Skeletal muscle tissue (tissue), 4 donors: ENCODE results near the gene INS. TPM values are rescaled to one million over a fixed set of nuclear protein-coding genes. Genes with fewer than 3 reads are reported as not detected.
"Not testable (repeated sequence)": the region's sequence is repeated elsewhere in the genome, so short reads cannot be mapped to it uniquely, and the experiment has no call there.

Experiments
- H3K27ac ChIP-seq: one replicate; pipeline ENCODE4 v1.7.0; 2013; ENCODE audit warnings: mild to moderate bottlenecking, low read depth, low read length, inconsistent platforms
- H3K27me3 ChIP-seq, 3 donors: one replicate each; pipeline ENCODE4 v1.7.0; 2013; ENCODE audit warnings: low read length in 3 of 3; ENCODE audit not compliant: control insufficient read depth in 3 of 3, insufficient read depth in 3 of 3
- H3K36me3 ChIP-seq, 3 donors: one replicate each; pipeline ENCODE4 v1.7.0; 2013; ENCODE audit warnings: low read length in 3 of 3; ENCODE audit not compliant: control insufficient read depth in 3 of 3, insufficient read depth in 3 of 3
- H3K4me1 ChIP-seq, 3 donors: one replicate each; pipeline ENCODE4 v1.7.0; 2013; ENCODE audit warnings: low read length in 3 of 3, mild to moderate bottlenecking in 3 of 3; ENCODE audit not compliant: control insufficient read depth in 3 of 3, insufficient read depth in 3 of 3
- H3K4me3 ChIP-seq, 3 donors: one replicate each; pipeline ENCODE4 v1.7.0; 2013; ENCODE audit warnings: low read length in 3 of 3
- H3K9ac ChIP-seq, 3 donors: one replicate each; pipeline ENCODE4 v1.7.0; 2013; ENCODE audit warnings: low read length in 3 of 3, mild to moderate bottlenecking in 3 of 3, moderate library complexity in 2 of 3, low read depth in 1 of 3
- H3K9me3 ChIP-seq, 3 donors: one replicate each; pipeline ENCODE4 v1.7.0; 2013; ENCODE audit warnings: low read length in 3 of 3; ENCODE audit not compliant: control insufficient read depth in 3 of 3
- total RNA-seq: library from RNA; depleted of rRNA; stranded (reverse); fragments of >200 nt; gene quantifications from one replicate; pipeline ENCODE4 v1.2.3, GENCODE V29; 2014
- donor health status: Osteomylitis.

INS gene
- total RNA-seq, 1 donor from 2014 or later = not detected

DNA sequence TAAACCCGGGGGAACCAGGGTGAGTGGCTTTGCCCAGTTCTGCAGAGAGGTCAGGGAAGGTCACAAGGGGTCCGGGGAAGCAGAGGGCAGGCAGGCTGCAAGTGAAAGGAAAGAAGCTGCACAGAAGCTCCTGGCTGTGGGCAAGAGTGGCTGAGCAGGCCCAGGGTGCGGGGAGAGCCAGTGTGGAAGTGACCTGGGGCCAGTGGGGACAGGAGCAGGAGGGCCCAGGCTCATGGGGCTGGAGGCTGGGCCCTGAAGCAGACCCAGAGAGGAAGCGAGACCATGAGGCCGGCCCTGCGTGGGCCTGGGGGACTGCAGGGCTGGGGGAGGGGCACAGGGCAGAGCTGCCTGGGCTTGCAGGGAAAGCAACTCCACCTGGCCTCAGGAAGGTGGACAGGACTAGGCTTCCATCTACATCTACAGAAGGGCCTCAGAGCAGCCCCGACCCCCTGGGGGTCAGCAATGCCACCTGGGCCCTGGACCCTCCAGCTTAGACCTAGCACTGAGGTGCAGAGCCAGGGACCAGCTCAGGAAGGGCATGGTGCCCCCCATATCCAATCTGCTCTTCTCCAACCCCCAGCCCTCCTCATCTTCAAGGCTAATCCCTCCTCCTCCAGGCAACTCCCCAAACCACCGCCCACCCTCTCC is 33.4 kb downstream of the INS start:
- Histone ChIP-seq H3K4me3 (no peak overlapping the region), H3K4me1 (peaks cover 0 to 3% (median 0%) of the 10 kb centered on the region in 3 donors), H3K27me3 (peaks cover 15 to 31% (median 16%) of the 10 kb centered on the region in 3 donors), H3K9me3 (no peaks in the 10 kb centered on the region), H3K27ac (no peak overlapping the region), H3K36me3 (peaks cover 5 to 10% (median 5%) of the 10 kb centered on the region in 3 donors), H3K9ac (no peak overlapping the region)

- Histone ChIP-seq H3K36me3 (peaks cover under 1 to 4% (median 3%) of the 10 kb centered on the region in 3 donors), H3K4me3 (no peak overlapping the region), H3K27ac (no peak overlapping the region), H3K27me3 (peaks cover 10 to 35% (median 19%) of the 10 kb centered on the region in 3 donors), H3K4me1 (peaks cover 0 to 2% (median 0%) of the 10 kb centered on the region in 3 donors), H3K9ac (no peak overlapping the region), H3K9me3 (no peaks in the 10 kb centered on the region)
Observed at GRCh38 chr11:2126520-2127085, 34.4 kb downstream of the INS start.

DNA sequence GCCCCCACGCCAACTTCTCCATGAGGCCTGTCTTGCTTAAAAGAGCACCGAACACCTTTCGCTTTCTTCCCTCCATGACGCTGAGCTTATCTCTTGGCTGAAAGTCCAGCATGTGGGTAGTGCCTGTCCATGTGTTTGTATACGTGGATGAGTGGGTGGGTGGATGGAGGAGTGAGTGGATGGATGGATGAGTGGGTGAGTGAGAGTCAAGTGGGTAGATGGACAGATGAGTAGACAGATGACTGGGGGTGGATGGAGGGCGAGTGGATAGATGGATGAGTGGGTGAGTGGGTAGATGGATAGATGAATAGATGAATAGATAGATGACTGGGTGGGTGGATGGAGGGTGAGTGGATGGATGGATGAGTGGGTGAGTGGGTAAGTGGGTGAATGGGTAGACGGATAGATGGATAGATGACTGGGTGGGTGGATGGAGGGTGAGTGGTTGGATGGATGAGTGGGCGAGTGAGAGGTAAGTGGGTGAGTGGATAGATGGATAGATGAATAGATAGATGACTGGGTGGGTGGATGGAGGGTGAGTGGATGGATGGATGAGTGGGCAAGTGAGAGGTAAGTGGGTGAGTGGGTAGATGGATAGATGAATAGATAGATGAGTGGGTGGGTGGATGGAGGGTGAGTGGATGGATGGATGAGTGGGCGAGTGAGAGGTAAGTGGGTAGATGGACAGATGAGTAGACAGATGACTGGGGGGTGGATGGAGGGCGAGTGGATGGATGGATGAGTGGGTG is 36.1 kb downstream of the INS start:
- H3K9ac ChIP-seq, H3K4me3 ChIP-seq, H3K27ac ChIP-seq, H3K36me3 ChIP-seq, H3K9me3 ChIP-seq, H3K4me1 ChIP-seq: not testable (repeated sequence)
- H3K27me3 ChIP-seq = peaks cover 12 to 44% (median 29%) of the 10 kb centered on the region in 3 donors

DNA sequence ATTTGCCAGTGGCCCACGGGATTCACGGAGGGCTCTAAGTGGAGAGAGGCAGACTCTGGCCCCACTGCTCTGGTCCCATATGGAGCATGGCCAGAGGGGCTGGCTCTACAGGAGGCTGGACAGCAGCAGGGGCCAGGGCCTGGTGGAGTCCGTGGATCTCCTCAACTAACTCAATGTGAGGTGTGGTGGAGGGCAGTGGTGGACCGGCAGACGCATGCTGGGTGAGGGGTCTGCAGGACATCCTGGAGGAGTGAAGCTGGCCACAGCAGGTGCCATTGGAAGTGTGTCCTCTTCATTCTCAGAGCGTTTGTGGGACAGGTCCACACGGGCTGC is 37.4 kb downstream of the INS start:
- no peaks in the 10 kb centered on the region for H3K36me3 ChIP-seq
- no peaks in the 10 kb centered on the region for H3K4me1 ChIP-seq
- no peak overlapping the region for H3K4me3 ChIP-seq
- H3K9me3 ChIP-seq = no peaks in the 10 kb centered on the region
- no peak overlapping the region for H3K27ac ChIP-seq
- H3K27me3 ChIP-seq = peaks cover 12 to 36% (median 33%) of the 10 kb centered on the region in 3 donors
- no peak overlapping the region for H3K9ac ChIP-seq

- H3K4me1 ChIP-seq = no peaks in the 10 kb centered on the region
- no peak overlapping the region for H3K4me3 ChIP-seq
- H3K36me3 ChIP-seq = no peaks in the 10 kb centered on the region
- peaks cover 12 to 36% (median 33%) of the 10 kb centered on the region in 3 donors for H3K27me3 ChIP-seq
- no peak overlapping the region for H3K9ac ChIP-seq
- H3K9me3 ChIP-seq = no peaks in the 10 kb centered on the region
- no peak overlapping the region for H3K27ac ChIP-seq
Observed at GRCh38 chr11:2122907-2123627, 37.9 kb downstream of the INS start.

GRCh38 chr11:2122222-2122906 is 38.6 kb downstream of the INS start:
- Histone ChIP-seq H3K4me3 (no peak overlapping the region), H3K4me1 (no peaks in the 10 kb centered on the region), H3K27me3 (peaks cover 12 to 36% (median 33%) of the 10 kb centered on the region in 3 donors), H3K36me3 (no peaks in the 10 kb centered on the region), H3K9ac (no peak overlapping the region), H3K27ac (no peak overlapping the region), H3K9me3 (no peaks in the 10 kb centered on the region)

DNA sequence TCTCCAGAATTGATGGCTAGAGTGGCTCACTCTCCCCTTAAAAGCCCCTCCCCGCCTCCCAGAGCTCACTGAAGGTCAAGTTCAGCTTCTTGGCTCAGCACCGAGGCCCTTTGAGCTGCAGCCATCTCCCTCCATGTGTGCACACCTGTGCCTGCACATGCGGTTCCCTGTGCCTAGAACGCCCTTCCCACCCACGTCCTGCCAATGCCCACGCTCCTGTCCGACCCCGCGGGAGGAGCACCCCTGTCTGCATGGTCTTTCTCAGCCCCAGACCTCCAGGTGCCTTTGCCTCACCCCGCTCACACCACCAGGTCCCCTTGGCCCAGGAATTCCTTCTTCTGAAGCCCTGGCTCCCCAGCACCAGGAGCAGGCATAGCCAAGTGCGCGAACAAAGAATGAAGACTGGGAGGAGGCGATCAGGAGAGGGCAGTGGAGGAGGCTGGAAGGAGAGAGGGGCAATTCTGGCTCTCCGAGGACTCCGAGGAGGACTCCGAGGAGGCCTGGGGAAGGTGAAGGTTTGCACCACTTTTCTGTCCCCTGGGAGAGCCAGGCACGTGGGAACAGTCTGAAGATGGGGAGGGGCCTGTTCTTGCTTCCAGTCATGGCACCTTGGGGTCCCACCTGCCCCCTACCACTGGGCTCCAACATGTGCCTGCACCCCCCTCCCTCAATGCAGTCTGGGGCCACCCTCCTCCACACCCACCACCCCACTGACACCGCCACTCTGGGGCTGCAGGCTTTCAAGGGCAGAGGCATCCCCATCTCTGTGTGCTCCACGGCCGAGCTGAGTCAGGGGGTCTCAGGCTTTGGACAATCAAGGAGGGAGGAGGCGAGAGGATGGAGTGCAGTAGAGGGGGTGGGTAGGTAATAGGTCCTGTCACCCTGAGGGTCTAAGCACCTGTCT is 39.5 kb downstream of the INS start:
- Histone ChIP-seq H3K36me3 (no peaks in the 10 kb centered on the region), H3K9ac (no peak overlapping the region), H3K4me1 (no peaks in the 10 kb centered on the region), H3K4me3 (no peak overlapping the region), H3K27ac (no peak overlapping the region), H3K9me3 (peaks cover 0 to 2% (median 0%) of the 10 kb centered on the region in 3 donors), H3K27me3 (peaks cover 12 to 36% (median 33%) of the 10 kb centered on the region in 3 donors)

GRCh38 chr11:2120359-2121100 is 40.5 kb downstream of the INS start:
- Histone ChIP-seq H3K9me3 (peaks cover 0 to 5% (median 0%) of the 10 kb centered on the region in 3 donors), H3K27me3 (peaks cover 12 to 36% (median 33%) of the 10 kb centered on the region in 3 donors)

More at GRCh38 chr11:2120359-2121100, 40.5 kb downstream of the INS start:
- Histone ChIP-seq H3K4me1 (no peaks in the 10 kb centered on the region), H3K9ac (no peak overlapping the region), H3K27ac (no peak overlapping the region), H3K4me3 (no peak overlapping the region), H3K36me3 (no peaks in the 10 kb centered on the region)
